Measurements from ENCODE around the gene UGT1A1. TPM values are rescaled to one million over a fixed set of nuclear protein-coding genes. Genes with fewer than 3 reads are reported as not detected.

UGT1A1 gene
- total and polyA plus RNA-seq, 4 donors, result 145 to 386 (median 288) TPM; not detected in 1

GRCh38 chr2:233761040-233761769, 1.1 kb downstream of the UGT1A1 start:
- peaks cover 7 to 58% (median 27%) of the 10 kb centered on the region in 4 donors for H3K4me1 ChIP-seq (ENCODE audit: control insufficient read depth in 4 of 4, insufficient read depth in 4 of 4, low read length in 3 of 4)
- DNase-seq (ENCODE audit: low spot score), result no peak
- H3K9ac ChIP-seq (ENCODE audit: low read depth in 1 of 2, low read length in 2 of 2), result peak overlapping the region; percentile 34 to 99
- H3K4me3 ChIP-seq (ENCODE audit: low read depth in 1 of 3, low read length in 3 of 3), result peak overlapping the region; percentile 46 to 86 (median 73)
- no peaks in the 10 kb centered on the region for H3K27me3 ChIP-seq (ENCODE audit: control insufficient read depth in 4 of 4, insufficient read depth in 4 of 4, low read length in 3 of 4)
- TF ChIP-seq ATF3 (IDR thresholded peaks at IDR 0.05) (peak; percentile 88), CTCF (IDR thresholded peaks at IDR 0.05; ENCODE audit: low read depth, low read length, missing input control) (no peak), JUND (IDR thresholded peaks at IDR 0.05) (peak; percentile 78 to 80), ZBTB33 (IDR thresholded peaks at IDR 0.05) (peak; percentile 23), MAX (IDR thresholded peaks at IDR 0.05) (no peak), FOXA1 (IDR thresholded peaks at IDR 0.05) (peak; percentile 43), TAF1 (conservative IDR thresholded peaks at IDR 0.05) (peak; percentile 96), NR2F2 (IDR thresholded peaks at IDR 0.05) (peak; percentile 9), SP1 (IDR thresholded peaks at IDR 0.05) (peak; percentile 96), GABPA (IDR thresholded peaks at IDR 0.05 in 1 of 2, conservative IDR thresholded peaks at IDR 0.05 in 1 of 2) (no peak), YY1 (IDR thresholded peaks at IDR 0.05) (no peak), HNF4A (conservative IDR thresholded peaks at IDR 0.05) (peak; percentile 90 to 96), RXRA (IDR thresholded peaks at IDR 0.05) (peak; percentile 95), REST (IDR thresholded peaks at IDR 0.05) (peak; percentile 47), RAD21 (IDR thresholded peaks at IDR 0.05) (peak; percentile 25 to 42), FOXA2 (IDR thresholded peaks at IDR 0.05) (peak; percentile 18), HNF4G (IDR thresholded peaks at IDR 0.05) (peak; percentile 51), EGR1 (IDR thresholded peaks at IDR 0.05; ENCODE audit: low read depth in 2 of 2) (peak in 1 of 2 donors; percentile 37)
- H3K36me3 ChIP-seq (ENCODE audit: control insufficient read depth in 4 of 4, insufficient read depth in 3 of 4, low read depth in 1 of 4, low read length in 3 of 4), result no peaks in the 10 kb centered on the region
- H3K27ac ChIP-seq (ENCODE audit: low read depth in 1 of 2, low read length in 2 of 2), result peak overlapping the region; percentile 85 to 94
- H3K9me3 ChIP-seq (ENCODE audit: control insufficient read depth in 4 of 4, low read length in 3 of 4), result no peaks in the 10 kb centered on the region
- WGBS, result 38% methylated on average over 4 of the region's 4 CpGs

Measured in liver (tissue), 9 donors.